Stimulated activated CD8-positive, alpha-beta memory T cell treated with anti-CD3 and anti-CD28 coated beads, Interleukin-4, amount 100 ng/mL, for 1 hour (primary cell): Measurements from ENCODE around the gene SYT1.

ENCODE experiments used
- DNase-seq, 2 donors: peaks; one replicate each; pipeline ENCODE4 v3.0.0-alpha.2; 2020; ENCODE audit warnings: low read depth in 2 of 2, low spot score in 1 of 2

The SYT1 gene

DNA sequence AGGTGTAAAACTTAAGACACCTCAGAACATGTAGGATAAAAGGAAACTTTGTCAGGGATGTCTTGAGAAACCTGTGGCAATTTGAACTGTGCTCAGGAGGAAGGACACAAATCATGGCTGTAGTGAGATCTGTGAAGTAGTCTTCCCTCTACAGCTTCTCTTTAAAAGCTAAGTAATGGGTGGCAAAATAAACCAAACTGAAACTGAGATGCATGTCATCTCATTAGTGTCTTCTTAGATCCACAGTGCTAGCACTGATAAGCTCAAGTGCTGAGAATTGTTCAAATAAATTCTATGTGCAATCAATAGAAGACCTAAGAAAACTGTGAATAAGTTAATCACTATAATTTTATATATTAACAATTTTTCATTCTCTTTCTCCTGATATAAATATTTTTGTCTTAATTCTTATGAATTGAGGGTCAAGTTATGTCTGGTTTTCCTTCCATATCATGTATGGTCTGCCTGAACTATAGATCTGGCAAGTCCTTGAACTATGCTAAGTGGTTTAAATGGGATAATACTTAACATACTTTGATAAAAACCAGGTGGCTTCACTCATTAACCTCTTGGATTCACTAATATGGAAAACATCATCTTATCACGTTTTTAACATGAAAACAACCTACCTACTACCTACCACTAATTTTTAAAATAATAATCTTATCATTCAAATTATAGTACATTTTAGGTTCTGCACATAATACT lies 27.2 kb downstream of the SYT1 start:
- no peak for DNase-seq

DNA sequence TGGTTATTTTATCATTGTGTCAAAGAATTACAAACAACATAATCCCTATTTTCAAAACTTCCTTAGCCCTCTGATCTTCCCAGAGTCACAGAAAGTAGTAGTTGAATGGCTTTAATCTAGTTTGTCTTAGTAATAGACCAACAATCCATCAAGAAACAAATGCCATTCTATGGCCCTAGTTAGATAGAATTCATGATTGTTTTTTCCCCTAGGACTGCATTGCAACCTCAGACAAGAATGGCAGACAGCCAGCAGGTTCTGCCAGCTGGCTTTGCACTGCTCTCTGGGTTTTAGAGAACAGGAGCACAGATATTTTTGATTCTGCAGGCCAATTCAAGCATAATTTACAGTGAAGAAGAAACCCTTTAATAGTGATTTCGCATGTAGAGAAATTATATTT lies 33.8 kb downstream of the SYT1 start:
- DNase-seq = no peak

DNA sequence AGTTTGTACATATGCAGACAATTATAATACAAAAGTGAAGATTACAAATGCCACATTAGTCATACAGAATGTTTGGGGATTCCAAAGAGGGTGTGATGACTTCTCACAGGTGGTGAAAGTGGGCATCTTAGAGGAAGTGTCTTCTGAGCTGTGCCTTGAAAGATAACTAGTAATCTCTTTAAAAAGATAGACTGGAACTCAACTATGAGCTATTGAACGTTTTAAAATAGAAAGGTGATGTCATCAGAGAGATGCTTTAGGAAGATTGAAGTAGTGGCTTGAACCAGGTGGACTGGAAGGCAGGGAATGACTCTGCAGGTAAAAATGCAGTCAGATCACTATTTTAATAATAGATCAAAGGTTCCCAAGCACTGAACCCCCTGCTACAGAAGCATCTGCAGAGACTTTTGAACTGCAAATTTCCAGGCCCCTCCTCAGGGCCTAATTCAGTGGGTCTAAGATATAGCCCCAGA lies 50.3 kb downstream of the SYT1 start:
- no peak for DNase-seq

DNA sequence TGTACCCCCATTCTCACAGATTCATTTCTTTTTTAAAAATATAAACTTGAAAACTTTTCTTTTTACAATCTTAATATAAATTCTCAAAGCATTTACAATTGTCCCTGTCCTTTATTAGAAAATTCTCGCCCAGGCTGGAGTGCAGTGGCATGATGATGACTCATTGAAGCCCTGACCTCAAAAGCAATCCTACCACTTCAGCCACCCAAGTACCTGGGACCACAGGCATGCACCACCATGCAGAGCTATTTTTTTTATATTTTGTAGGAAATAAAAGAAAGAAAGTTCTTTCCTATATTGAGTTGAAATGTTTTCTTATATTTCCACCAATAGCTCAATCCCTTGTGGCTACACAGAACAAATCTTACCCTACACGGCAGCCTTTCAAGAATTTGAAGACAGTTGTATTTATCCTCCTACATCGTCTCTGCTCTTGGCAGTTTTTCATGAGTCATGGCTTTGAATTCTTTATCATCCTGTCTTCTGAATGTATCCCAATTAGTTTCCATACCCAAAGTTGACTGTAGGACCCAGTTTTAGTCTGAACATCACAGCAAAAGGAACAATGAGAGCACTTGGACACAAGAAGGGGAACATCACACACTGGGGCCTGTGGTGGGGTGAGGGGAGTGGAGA lies 52.4 kb downstream of the SYT1 start:
- DNase-seq = no peak

DNA sequence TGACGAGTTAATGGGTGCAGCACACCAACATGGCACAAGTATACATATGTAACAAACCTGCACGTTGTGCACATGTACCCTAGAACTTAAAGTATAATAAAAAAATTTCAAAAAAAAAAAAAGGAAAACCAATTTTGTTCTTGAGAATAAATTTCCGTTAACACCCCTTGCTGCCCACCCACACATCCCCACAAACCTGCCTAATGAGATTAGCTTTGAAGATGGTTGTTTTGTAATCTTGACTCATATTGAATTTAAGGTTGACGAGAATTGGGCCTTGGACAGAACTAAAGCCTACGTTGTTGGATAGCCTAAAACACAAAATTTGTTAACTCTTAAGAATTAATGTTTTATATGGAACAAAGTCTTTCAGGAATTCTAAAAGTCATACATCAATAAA lies 52.9 kb downstream of the SYT1 start:
- DNase-seq = no peak

DNA sequence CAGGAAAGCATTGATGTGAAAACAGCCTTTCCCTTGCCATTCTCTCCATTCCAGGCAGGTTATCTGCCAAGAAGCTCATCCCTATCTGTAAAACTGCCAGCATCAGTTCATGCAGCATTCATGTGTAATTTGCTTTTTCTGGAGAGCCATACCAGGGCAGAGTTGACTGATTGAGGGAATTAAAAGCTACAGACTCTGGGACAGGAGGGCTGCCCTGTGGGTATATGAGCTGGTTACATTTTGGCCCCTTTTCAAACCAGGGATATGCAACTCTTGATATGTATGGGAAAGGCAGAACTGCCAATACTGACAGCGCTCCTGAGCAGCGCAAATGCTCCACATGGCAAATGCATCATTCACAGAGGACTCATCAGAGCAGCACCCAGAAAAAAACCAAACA lies 53.7 kb downstream of the SYT1 start:
- DNase-seq = no peak

DNA sequence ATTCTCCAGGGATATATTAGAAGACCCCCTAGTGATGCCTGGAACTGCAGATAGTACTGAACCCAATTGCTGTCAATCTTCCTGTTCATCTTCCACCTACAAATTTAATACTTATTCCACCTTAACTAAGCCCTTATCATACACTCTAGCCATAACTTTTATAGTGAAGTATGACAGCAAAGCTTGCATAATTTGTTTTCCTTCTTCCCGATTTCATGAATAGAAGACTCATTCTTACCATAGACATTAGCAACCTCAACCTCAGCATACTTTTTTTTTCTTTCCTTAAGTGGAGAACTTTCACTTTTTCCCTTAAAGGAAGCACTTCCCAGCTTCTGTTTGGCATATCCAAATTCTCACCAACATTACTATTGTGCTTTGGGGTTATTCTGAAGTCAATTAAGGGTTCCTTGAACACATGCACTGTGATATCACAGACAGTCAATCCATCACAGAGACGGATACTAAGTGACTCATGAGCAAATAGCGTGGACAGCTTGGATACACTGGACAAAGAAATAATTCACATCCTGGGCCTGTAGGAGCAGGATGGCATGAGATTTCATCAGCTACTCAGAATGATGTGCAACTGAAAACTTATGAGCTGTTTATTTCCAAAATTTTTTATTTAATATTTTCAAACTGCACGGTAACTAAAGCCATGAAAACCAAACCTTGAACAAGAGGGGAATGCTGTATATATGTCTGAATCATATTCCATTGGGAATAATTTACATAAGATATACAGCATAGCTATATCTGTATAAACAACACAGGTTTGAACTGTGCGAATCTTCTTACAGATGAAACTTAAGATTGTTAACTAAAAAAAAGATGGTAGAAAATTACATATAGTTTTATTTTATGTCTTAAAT lies 63.9 kb downstream of the SYT1 start:
- DNase-seq = no peak

DNA sequence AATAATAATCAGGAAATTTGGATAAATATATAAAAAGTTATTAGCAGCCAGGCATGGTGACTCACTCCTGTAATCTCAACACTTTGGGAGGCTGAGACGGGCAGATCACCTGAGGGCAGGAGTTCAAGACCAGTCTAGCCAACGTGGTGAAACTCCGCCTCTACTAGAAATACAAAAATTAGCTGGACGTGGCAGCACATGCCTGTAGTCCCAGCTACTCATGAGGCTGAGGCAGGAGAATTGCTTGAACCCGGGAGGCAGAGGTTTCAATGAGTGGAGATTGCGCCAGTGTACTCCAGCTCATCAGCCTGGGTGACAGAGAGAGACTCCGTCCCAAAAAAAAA lies 64.5 kb downstream of the SYT1 start:
- DNase-seq = no peak

DNA sequence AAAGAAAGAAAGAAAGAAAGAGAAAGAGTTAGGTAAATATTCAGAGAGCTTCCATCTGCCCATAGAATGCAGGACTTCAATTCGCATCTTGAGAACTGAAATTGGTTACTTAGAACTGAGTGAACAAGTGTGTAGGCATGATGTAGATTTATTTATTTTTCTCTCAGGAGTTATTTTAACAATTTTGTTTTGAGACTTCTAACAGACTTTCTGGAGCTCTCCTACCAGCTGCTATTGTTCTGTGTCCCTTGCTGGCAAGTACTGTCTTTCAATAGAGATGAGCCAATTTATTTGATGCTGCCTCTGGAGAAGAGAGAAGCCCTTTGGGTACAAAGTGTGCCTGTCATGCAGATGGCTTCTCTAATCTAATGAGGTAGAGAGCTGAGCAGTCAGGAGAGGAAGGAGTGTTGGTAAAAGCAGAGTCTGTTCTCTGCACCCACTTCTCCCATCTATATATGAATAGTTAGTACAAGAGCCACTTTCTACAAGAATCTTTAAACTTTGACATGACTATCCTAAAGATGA lies 67.0 kb downstream of the SYT1 start:
- DNase-seq = no peak

DNA sequence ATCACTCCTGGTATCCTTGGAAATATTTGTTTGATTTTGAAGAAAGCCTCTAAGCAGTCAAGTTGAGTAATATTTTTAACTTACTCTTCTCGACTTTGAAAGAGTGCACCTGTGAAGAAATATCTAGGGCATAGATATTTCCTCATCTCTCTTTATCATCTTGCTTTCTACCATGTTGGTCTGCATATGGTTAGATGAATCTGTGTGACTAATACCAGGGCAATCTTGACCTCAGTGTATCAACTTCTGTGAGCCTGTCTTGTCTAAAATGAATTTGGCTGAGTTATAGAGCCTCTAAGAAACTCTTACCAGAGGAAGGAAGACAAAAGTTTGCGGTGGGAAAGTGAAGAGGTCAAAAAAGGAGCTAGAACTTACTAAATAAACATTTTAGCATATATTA lies 68.4 kb downstream of the SYT1 start:
- DNase-seq = no peak

DNA sequence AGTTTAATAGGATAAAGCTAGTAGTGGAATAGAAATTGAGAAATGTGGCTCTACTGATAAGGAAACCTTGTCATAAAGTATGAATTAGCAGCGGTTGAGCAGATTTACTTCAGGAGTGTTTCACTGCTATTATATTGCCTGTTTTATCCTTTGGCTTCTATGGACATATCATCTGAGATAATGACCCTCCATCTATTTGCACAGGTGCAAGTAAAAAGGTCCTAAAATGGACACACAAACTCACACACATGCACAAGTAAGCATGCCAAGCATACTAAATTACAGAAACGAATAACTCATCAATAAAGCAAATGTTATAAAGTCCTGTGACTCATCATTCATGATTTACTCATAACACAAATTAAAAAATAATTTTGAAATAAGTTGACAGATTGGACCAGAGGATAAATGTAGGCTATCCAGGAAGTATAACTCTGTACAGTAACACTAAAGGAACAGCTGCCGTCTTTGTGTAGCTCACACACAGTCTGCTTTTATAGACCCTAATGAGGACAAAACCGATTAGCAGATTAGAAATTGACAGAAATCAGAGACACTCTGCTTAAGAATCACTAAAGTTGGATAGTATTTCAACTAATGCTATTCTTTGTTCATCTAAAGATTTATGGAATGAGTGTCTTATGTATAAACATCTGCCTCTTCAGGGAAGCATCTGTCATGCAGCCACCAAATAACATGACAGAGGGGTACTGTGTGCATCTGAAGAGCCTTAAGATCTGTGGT lies 73.9 kb downstream of the SYT1 start:
- no peak for DNase-seq

DNA sequence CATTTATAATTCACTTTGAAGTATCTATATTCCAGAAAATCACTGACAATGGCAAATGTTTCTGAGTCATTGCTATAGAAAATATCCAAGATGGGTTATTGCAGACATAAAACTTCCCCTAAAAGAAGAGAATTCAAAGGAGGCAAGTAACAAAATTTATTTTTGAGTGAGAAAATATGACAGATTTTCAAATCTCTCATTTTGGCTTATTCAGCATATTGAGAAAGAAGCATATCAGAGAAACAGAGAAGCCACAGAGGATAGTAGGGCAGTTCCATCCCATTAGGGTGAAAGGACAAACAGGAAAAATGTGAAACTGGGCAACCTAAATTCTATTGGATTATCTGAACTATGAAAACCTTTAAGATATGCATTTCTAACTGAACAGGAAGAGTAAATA lies 85.0 kb downstream of the SYT1 start:
- DNase-seq = no peak

DNA sequence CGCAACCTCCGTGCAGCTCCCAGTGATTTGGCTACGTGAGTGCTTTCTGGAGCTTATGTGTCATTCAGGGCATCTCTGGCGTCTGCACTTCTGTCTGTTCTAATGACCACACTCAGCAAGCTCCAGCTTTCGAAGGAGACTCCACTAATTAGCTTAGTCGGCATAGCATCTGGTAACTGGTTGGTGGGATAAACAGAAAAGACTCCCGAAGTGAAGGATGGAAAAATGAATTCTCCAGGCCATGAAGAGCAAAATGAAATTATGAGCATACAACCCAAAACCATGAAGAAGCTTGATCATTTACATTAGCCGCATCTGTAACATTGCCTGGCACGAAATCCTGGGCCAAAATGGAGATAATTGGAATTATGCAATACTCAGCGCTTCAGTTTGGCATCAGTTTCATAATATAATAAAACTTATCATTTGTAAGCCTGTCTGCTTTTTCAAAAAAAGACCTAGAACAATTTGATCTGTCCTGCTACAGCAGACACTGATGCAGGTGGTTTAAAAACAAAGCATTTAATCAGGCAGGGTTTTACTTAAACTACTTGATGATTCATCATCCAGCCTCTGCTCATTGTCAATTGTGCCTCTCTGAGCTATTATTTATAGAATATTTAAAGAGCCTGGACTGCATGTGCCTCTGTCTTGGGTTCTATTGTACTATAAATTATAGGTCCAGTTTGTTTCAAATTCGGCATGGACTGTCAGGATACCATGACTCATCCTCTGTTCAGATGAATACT lies 87.4 kb downstream of the SYT1 start:
- no peak for DNase-seq

DNA sequence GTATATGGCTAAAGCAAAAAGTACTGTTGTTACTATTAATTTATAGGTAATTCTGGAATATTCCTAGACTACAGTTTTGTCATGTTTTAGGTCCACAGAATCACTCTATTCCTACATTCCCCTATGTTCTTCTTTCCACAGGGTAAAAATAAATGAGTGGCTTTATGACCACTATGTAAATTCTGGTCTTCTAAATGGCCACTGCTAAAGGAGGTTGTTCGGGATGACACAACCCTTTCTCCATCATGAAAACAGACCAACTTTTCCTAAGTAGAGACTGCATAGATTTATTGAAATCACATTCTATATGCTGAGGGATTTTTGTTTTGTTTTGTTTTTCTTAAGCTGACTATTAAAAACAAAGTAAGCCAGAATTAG lies 88.0 kb downstream of the SYT1 start:
- no peak for DNase-seq

DNA sequence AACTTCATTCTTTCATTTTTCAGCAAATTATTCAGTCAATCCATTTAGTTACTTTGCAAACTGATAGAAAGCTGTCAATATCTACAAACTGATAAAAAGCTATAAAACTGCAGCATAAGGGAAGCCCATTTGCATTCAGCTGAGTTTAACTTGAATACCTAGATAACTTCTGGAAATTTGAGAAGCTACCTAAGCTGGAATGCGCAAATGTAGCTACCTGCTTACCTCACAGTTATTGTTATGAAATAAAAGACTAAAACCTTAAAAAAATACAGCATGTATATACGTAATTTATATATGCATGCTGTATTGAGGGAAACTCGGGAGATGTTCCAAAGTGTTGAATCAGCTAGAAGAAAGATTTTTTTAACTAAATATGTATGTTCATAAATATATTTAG lies 94.4 kb downstream of the SYT1 start:
- DNase-seq = no peak

DNA sequence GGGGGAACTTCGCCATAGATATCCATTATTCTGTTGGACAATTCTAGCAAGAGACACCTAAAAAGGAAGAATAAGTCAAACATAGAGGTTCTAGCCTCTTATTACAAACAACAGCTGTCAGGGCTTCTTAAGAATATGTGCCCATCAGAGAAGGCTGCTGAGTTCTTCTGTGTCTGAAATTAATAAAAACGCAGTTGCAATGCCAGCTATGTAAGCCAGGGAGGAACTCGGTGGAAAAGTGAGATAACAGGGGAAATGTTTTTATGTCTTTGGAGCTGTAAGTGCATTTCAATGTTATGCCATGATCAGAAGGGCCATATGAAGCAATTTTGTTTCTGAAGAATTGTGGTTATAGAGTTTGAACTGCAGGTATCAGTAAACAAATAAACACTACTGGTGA lies 95.0 kb downstream of the SYT1 start:
- DNase-seq = no peak

DNA sequence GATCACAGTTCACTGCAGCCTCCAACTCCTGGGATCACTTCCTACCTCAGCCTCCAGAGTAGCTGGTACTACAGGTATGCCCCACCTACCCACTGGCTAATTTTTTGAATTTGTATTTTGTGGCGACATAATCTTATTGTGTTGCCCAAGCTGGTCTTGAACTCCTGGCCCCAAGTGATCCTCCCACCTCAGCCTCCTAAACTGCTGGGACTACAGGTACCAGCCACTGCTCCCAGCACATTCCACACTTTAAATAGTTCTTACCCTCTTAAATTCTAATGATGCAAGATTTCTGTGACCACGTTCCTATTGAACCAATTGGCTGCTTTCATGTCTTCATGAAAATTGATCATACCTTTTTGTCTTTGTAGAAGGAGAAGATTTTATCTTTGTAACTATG lies 96.6 kb downstream of the SYT1 start:
- no peak for DNase-seq

DNA sequence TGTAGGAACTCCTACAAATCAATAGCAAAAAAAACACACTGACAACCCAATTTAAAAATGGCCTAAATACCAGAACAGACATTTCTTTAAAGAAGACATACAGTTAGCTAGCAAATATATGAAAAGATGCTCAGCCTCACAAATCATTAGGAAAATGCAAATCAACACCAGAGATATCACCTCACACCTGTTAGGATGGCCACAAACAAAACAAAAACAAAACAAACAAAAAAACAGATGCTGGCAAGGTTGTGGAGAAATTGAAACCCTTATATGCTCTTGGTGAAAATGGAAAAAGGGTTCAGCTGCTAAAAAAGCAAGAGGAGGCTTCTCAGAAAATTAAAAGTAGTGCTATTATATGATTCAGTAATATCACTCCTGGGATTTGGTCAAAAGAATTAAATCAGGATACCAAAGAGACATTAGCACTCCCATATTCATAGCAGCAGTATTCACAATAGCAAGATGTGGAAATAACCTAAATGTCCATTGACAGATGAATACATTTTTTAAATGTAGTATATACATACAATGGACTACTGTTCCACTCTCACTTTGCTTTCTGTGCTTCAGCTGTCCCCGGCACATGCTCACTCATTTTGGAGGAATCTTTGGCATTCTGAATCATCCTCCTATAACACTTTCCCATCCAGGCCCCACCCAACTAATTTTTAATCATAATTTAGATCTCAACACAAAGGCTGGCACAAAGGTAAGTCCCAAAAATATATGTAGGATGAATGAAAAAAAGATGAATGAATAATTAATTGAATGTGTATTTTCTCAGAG lies 99.1 kb downstream of the SYT1 start:
- DNase-seq = no peak

DNA sequence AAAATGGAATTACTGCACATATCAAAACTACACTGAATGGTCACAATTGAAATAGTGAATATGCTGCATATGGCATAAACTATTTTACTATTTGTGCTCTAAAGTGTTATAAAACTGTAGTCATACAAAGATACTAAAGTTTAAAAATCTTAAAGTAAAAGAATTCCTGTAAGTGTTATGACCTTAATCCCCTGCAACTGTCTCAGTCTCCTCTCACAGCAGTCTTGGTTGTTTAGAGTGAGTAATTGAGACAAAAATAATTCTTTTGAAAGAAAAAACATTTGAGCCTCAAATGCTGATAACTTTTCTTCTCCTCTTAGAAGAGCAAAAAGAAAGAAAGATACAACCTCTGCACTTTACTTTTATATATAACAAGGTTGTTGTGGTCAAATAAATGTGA lies 99.9 kb downstream of the SYT1 start:
- no peak for DNase-seq

DNA sequence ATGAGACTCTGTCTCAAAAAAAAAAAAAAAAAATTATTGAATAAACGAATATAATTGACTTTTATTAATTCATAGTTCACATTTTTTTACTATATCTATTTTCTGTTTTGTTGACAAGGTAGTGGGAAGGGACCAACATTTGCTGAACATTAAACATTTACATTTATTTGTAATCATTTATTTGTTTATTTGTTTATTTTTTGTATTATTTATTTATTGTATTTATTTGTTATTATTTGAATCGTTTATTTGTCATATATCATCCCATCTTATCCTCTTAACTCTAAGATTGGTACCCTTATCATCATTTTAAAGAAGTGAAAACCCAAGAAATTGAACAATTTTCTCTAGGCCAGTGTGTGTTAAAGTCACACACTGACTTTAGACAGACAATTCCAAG lies 101.5 kb downstream of the SYT1 start:
- DNase-seq = no peak
